HepG2 (cell line): Measurements from ENCODE around the gene CDCA4. TPM values are rescaled to one million over a fixed set of nuclear protein-coding genes. Genes with fewer than 3 reads are reported as not detected.
A peak's percentile ranks its signal among the peaks of the same experiment; 100 is the strongest.

Source experiments
- ATAC-seq: fragments of 200-7000 bp; cut with Tn5 transposase; 3 replicates; pipeline ENCODE4 v1.9.1; 2020; ENCODE audit warnings: mild to moderate bottlenecking, moderate library complexity
- BruUV-seq: library from RNA; stranded (reverse); fragments of 400-500 nt; replicated peaks from 2 replicates; lab custom pipeline; 2021; lab: Mats Ljungman, UMichigan
- CTCF ChIA-PET: fragments of 300-600 bp; formaldehyde crosslinking; extraction: SDS; loops from one replicate; lab custom pipeline; 2021; ENCODE audit warnings: low total read pairs, inconsistent platforms, low intra/inter-chr PET ratio; lab: Yijun Ruan, JAX
- POLR2A ChIA-PET: fragments of 350-600 bp; sonication (Branson Sonifier 250); formaldehyde crosslinking; loops from one replicate; lab custom pipeline; 2020; ENCODE audit warnings: antibody characterized with exemption, inconsistent platforms; lab: Yijun Ruan, JAX
- DNase-seq: peaks from one replicate; pipeline ENCODE4 v3.0.0-alpha.2; 2015; ENCODE audit warnings: low spot score
- FAIRE-seq: peaks from 3 replicates; lab custom pipeline; 2011; peaks lifted over from hg19 to GRCh38; lab: Jason Lieb, UNC
- H2AFZ ChIP-seq: one replicate; pipeline ENCODE4 v1.6.1; 2011; ENCODE audit warnings: low read length, inconsistent platforms
- H3K27ac ChIP-seq: fragments of 300-600 bp; 3 replicates; pipeline ENCODE4 v1.8.0; 2011; ENCODE audit warnings: mixed run types, mild to moderate bottlenecking, mixed read lengths, low read length, inconsistent platforms; ENCODE audit not compliant: insufficient read depth; ENCODE audit errors: extremely low read length
- H3K27me3 ChIP-seq, 2 experiments: fragments of 200-600 bp in 1 of 2; 2 replicates in 1 of 2; 3 replicates in 1 of 2; pipeline versions ENCODE4 v1.6.0 to v1.8.0; 2011; ENCODE audit warnings: low read length in 2 of 2, mild to moderate bottlenecking in 2 of 2, moderate library complexity in 2 of 2, inconsistent platforms in 1 of 2; ENCODE audit not compliant: insufficient read depth in 2 of 2, control insufficient read depth in 1 of 2
- H3K36me3 ChIP-seq, 2 experiments: fragments of 200-600 bp in 1 of 2; replicated peaks in 1 of 2; 2 replicates in 1 of 2; 3 replicates in 1 of 2; pipeline versions ENCODE4 v1.5.1 to v1.8.0; 2011; ENCODE audit warnings: low read length in 2 of 2, inconsistent platforms in 1 of 2; ENCODE audit not compliant: insufficient read depth in 2 of 2, control insufficient read depth in 1 of 2
- H3K4me1 ChIP-seq: 2 replicates; pipeline ENCODE4 v1.5.1; 2012; ENCODE audit warnings: low read length, inconsistent platforms; ENCODE audit not compliant: insufficient read depth
- H3K4me2 ChIP-seq: 2 replicates; pipeline ENCODE4 v1.6.0; 2011; ENCODE audit warnings: low read depth, low read length, inconsistent platforms
- H3K4me3 ChIP-seq, 3 experiments: fragments of 200-600 bp in 1 of 3; sonication (generic), shearing (Covaris generic) in 1 of 3; replicated peaks in 1 of 3; 2 replicates each; pipeline ENCODE4 v1.5.1; 2011 to 2016; ENCODE audit warnings: low read length in 3 of 3, inconsistent platforms in 2 of 3, low read depth in 2 of 3, mild to moderate bottlenecking in 2 of 3, control low read depth in 1 of 3, mixed read lengths in 1 of 3; ENCODE audit not compliant: insufficient read depth in 1 of 3
- H3K79me2 ChIP-seq: one replicate; pipeline ENCODE4 v1.6.1; 2011; ENCODE audit warnings: low read length, inconsistent platforms; ENCODE audit not compliant: insufficient read depth
- H3K9ac ChIP-seq: 2 replicates; pipeline ENCODE4 v1.6.0; 2011; ENCODE audit warnings: mild to moderate bottlenecking, low read depth, low read length, inconsistent platforms; ENCODE audit not compliant: insufficient read depth
- H3K9me3 ChIP-seq: 2 replicates; pipeline ENCODE4 v1.5.1; 2012; ENCODE audit warnings: mild to moderate bottlenecking, low read length
- H4K20me1 ChIP-seq: 2 replicates; pipeline ENCODE4 v1.6.0; 2011; ENCODE audit warnings: inconsistent platforms, mild to moderate bottlenecking, low read length, moderate library complexity; ENCODE audit not compliant: insufficient read depth
- ESRRA ChIP-seq: sonication (generic); formaldehyde crosslinking; IDR thresholded peaks from 2 replicates; pipeline ENCODE4 v1.5.1; 2020; ENCODE audit warnings: mild to moderate bottlenecking, low read depth, missing genetic modification reagents
- MED8 ChIP-seq: sonication (generic); formaldehyde crosslinking; IDR thresholded peaks from 2 replicates; pipeline ENCODE4 v1.8.1; 2023; ENCODE audit warnings: mild to moderate bottlenecking, missing genetic modification reagents; ENCODE audit not compliant: insufficient replicate concordance
- TERF1 ChIP-seq: sonication (generic); formaldehyde crosslinking; IDR thresholded peaks from 2 replicates; pipeline ENCODE4 v1.8.0; 2022; ENCODE audit warnings: mild to moderate bottlenecking, missing genetic modification reagents, moderate library complexity
- YEATS2 ChIP-seq: sonication (generic); formaldehyde crosslinking; IDR thresholded peaks from 2 replicates; pipeline ENCODE4 v1.4.0; 2020; ENCODE audit warnings: missing genetic modification reagents, borderline replicate concordance
- ZNF335 ChIP-seq: sonication (generic); formaldehyde crosslinking; IDR thresholded peaks from 2 replicates; pipeline ENCODE4 v1.4.0; 2020; ENCODE audit warnings: missing genetic modification reagents
- ZNF816 ChIP-seq: sonication (generic); formaldehyde crosslinking; IDR thresholded peaks from 2 replicates; pipeline ENCODE4 v1.8.0; 2022; ENCODE audit warnings: missing genetic modification reagents, mild to moderate bottlenecking, borderline replicate concordance
- WGBS: methylation state at CpG from one replicate; pipeline ENCODE4 v1.1.6; 2017; ENCODE audit warnings: low lambda C conversion rate; 5-methylcytosine and 5-hydroxymethylcytosine counted together
- in situ Hi-C: cut with HindIII; loops from 2 replicates; pipeline ENCODE4 v1.10.0; 2017; ENCODE audit warnings: low pct_unique_long_range_greater_than_20kb; ENCODE audit not compliant: extremely low pct_ligation_motif_present
- intact Hi-C: fragments of 100-400 bp; cut with micrococcal nuclease; formaldehyde crosslinking; loops from one replicate; pipeline ENCODE4 v1.10.0; 2022; ENCODE audit not compliant: unreplicated experiment
- polyA plus RNA-seq, 8 experiments: library from polyadenylated mRNA; depleted of rRNA in 3 of 8; stranded (reverse) in 7 of 8; unstranded in 1 of 8; fragments of >200 nt; fragmentation: Illumina TruSeq in 4 of 8; extraction: Trizol in 4 of 8; gene quantifications; 2 replicates each; pipeline versions ENCODE4 v1.2.1 to v1.2.3, GENCODE V29; 2011 to 2016; ENCODE audit warnings: low read depth in 4 of 8, missing spikeins in 1 of 8, mixed read lengths in 1 of 8; ENCODE audit not compliant: insufficient read depth in 1 of 8
- total RNA-seq, 5 experiments: library from RNA; depleted of rRNA; stranded (reverse); fragments of >200 nt; fragmentation: Illumina TruSeq; extraction: Trizol; gene quantifications; 2 replicates each; pipeline ENCODE4 v1.2.3, GENCODE V29; 2016; ENCODE audit warnings: low read depth in 1 of 5
- TF ChIP-seq, protein P1 (sequence below): sonication (generic); formaldehyde crosslinking; IDR thresholded peaks from 2 replicates; pipeline ENCODE4 v1.4.0; 2020; ENCODE audit warnings: missing genetic modification reagents, low read depth, mild to moderate bottlenecking, borderline replicate concordance
- TF ChIP-seq, protein P2 (sequence below): sonication (generic); formaldehyde crosslinking; IDR thresholded peaks from 2 replicates; pipeline ENCODE4 v1.4.0; 2020; ENCODE audit warnings: missing genetic modification reagents

CDCA4 gene
- total and polyA plus RNA-seq, 2 of the 13 experiments (the other 11 are each of a cell fraction or from before 2014, with no cell fraction given) = 19.7 to 43.1 TPM

DNA sequence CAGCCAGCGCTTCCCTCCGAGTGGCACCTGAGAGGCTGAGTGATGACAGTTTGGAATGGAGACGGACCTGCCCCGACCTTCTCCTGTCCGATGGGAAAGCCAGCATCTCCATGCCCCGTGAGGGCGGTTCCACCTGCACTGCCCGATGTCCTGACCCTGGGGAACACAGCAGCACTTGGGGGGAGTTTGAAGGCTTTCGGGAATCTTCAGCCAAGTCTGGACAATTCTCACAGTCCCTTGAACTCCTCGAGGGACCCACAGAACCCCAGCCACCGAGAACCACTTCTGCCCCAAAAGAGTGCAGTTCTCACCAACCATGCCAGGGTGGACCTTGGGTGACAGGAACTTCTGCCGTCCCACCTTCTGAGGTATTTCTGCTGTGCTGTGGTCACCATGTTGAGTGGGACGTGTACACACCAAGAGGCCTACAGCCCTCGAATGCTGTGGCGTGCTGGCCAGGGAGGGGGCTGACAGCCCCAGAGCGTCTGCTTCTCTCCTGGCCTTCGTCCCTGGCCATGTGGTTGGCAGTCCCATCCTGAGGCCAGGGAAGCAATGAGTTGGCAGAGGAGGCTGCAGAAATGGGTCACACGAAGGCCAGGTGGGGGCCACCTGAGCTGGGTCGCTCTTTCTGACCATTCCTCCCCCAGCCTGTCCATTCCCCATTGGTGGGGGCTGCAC lies 34.3 kb downstream of the CDCA4 start:
- ChIA-PET CTCF (no interaction called here), POLR2A (no interaction called here)
- 43% methylated on average over 9 of the region's 19 CpGs for WGBS
- Histone ChIP-seq H4K20me1 (no peaks in the 10 kb centered on the region), H3K9me3 (no peaks in the 10 kb centered on the region), H3K4me3 (peak overlapping the region; percentile 62 to 83 (median 79); a peak in 5 of 6 replicates), H3K27ac (no peak overlapping the region), H3K79me2 (no peaks in the 10 kb centered on the region), H3K9ac (peak overlapping the region; percentile 59; the same call in 1 of the 2 replicates), H3K4me1 (peaks cover 31% of the 10 kb centered on the region), H3K4me2 (peak overlapping the region; percentile 92), H3K36me3 (no peaks in the 10 kb centered on the region), H3K27me3 (peaks cover 12 to 33% of the 10 kb centered on the region in 2 experiments; a peak in 3 of 5 replicates), H2AFZ (no peak overlapping the region)
- in situ Hi-C loops (no loop called here), intact Hi-C loops (no loop called here)
- FAIRE-seq (no peak), DNase-seq (no peak), ATAC-seq (peak; percentile 3; the same call in 2 of the 3 replicates)
- no TSS peak for BruUV-seq
- TF ChIP-seq YEATS2 (CRISPR knock-in tag) (no peak), ZNF816 (CRISPR knock-in tag) (no peak), TERF1 (CRISPR knock-in tag) (no peak), ESRRA (CRISPR knock-in tag) (no peak), ZNF335 (CRISPR knock-in tag) (no peak), MED8 (CRISPR knock-in tag) (peak; percentile 21)
- TF ChIP-seq, protein P1, sequence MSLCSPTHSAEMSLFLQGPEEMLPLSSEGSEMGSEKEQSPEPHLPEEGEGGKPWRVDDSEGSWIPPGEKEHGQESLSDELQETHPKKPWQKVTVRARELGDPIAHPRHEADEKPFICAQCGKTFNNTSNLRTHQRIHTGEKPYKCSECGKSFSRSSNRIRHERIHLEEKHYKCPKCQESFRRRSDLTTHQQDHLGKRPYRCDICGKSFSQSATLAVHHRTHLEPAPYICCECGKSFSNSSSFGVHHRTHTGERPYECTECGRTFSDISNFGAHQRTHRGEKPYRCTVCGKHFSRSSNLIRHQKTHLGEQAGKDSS (CRISPR knock-in tag) = no peak
- TF ChIP-seq, protein P2, sequence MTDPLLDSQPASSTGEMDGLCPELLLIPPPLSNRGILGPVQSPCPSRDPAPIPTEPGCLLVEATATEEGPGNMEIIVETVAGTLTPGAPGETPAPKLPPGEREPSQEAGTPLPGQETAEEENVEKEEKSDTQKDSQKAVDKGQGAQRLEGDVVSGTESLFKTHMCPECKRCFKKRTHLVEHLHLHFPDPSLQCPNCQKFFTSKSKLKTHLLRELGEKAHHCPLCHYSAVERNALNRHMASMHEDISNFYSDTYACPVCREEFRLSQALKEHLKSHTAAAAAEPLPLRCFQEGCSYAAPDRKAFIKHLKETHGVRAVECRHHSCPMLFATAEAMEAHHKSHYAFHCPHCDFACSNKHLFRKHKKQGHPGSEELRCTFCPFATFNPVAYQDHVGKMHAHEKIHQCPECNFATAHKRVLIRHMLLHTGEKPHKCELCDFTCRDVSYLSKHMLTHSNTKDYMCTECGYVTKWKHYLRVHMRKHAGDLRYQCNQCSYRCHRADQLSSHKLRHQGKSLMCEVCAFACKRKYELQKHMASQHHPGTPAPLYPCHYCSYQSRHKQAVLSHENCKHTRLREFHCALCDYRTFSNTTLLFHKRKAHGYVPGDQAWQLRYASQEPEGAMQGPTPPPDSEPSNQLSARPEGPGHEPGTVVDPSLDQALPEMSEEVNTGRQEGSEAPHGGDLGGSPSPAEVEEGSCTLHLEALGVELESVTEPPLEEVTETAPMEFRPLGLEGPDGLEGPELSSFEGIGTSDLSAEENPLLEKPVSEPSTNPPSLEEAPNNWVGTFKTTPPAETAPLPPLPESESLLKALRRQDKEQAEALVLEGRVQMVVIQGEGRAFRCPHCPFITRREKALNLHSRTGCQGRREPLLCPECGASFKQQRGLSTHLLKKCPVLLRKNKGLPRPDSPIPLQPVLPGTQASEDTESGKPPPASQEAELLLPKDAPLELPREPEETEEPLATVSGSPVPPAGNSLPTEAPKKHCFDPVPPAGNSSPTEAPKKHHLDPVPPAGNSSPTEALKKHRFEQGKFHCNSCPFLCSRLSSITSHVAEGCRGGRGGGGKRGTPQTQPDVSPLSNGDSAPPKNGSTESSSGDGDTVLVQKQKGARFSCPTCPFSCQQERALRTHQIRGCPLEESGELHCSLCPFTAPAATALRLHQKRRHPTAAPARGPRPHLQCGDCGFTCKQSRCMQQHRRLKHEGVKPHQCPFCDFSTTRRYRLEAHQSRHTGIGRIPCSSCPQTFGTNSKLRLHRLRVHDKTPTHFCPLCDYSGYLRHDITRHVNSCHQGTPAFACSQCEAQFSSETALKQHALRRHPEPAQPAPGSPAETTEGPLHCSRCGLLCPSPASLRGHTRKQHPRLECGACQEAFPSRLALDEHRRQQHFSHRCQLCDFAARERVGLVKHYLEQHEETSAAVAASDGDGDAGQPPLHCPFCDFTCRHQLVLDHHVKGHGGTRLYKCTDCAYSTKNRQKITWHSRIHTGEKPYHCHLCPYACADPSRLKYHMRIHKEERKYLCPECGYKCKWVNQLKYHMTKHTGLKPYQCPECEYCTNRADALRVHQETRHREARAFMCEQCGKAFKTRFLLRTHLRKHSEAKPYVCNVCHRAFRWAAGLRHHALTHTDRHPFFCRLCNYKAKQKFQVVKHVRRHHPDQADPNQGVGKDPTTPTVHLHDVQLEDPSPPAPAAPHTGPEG (CRISPR knock-in tag) = no peak
